GM13977 (cell line): ENCODE data around the gene MIER2.
"Not testable (repeated sequence)": the region's sequence is repeated elsewhere in the genome, so short reads cannot be mapped to it uniquely, and the experiment has no call there.

Source experiments
- DNase-seq: peaks from one replicate; pipeline ENCODE4 v3.0.0; 2012; ENCODE audit warnings: low spot score
- in situ Hi-C: fragments of 300-500 bp; cut with MboI; formaldehyde crosslinking; loops from one replicate; pipeline ENCODE4 v1.12.0; 2022; ENCODE audit warnings: low sequenced_read_pairs, low pct_unique_long_range_greater_than_20kb, mixed read lengths, inconsistent platforms; ENCODE audit not compliant: unreplicated experiment
- TF ChIP-seq, protein P1 (sequence below): IDR thresholded peaks from 2 replicates; pipeline ENCODE4 v1.5.1; 2012; ENCODE audit warnings: mild to moderate bottlenecking, control low read depth; ENCODE audit not compliant: insufficient read depth; ENCODE audit errors: extremely low read depth, missing control alignments

Gene MIER2

DNA sequence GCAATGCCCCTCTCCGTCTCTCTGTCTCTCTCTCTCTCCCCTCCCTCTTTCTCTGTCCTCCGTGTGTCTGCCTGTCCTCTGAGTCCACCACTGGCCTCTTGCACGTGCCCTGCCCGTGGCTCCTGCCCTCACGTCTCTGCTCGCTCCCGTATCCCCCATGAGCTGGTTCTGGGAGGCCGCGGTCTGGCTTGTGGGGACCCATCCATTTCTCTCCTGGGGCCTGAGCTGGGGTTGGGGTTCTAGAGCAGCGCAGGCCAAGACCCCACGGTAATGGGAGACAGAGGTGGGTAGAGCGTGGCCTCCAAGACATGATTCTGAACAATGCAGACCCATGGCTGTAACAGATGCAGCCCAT is 45.3 kb upstream of the MIER2 start:
- TF ChIP-seq, protein P1, sequence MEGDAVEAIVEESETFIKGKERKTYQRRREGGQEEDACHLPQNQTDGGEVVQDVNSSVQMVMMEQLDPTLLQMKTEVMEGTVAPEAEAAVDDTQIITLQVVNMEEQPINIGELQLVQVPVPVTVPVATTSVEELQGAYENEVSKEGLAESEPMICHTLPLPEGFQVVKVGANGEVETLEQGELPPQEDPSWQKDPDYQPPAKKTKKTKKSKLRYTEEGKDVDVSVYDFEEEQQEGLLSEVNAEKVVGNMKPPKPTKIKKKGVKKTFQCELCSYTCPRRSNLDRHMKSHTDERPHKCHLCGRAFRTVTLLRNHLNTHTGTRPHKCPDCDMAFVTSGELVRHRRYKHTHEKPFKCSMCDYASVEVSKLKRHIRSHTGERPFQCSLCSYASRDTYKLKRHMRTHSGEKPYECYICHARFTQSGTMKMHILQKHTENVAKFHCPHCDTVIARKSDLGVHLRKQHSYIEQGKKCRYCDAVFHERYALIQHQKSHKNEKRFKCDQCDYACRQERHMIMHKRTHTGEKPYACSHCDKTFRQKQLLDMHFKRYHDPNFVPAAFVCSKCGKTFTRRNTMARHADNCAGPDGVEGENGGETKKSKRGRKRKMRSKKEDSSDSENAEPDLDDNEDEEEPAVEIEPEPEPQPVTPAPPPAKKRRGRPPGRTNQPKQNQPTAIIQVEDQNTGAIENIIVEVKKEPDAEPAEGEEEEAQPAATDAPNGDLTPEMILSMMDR = no peak
- in situ Hi-C loops = no loop called here
- DNase-seq = no peak

DNA sequence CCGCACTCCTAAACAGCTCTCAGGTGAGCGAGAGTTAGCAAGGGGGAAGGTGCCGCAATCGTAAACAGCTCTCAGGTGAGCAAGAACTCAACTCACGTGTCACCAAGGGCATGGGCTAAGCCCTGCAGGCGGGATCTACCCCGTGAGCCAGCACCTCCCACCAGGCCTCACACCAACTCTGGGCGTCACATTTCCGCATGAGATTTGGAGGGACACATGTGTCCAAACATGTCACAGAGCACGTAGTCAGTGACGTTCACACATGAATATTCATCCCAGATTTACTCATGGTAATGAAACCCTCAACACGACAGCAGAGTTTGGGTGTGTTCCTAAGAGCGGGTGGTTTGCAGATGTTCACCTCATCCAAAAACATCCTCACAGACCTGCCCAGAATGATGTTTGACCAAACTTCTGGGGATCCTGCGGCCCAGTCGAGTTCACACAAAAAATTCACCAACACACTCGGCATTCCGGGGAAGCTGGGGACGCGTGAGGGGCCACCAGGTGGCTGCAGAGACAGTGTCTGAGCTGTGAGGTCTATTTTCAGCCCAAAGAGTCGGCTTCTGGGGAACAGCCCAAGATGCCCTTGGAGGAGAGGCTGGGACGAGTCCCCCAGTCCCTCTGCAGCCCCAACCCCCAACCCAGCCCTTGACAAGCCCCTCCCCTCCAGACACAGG is 44.8 kb upstream of the MIER2 start:
- in situ Hi-C loops = no loop called here
- no peak for DNase-seq
- TF ChIP-seq, protein P1 = no peak

DNA sequence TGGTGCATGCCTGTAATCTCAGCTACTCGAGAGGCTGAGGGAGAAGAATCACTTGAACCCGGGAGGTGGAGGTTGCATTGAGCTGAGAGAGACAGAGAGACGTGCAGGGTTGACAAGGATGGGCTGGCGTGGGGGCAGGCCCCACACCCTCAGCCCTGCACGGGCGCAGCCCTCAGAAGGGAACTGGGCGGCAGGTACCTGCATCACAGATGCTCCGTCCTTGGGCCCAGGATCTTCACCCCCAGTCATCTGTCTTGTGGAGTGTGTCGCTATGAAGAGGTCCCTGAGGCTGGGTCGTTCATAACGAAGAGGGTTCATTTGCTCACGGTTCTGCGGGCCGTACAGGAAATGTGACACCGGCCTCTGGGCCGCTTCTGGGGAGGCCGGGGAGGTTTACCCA is 44.1 kb upstream of the MIER2 start:
- in situ Hi-C loops = no loop called here
- TF ChIP-seq, protein P1 = no peak
- no peak for DNase-seq

DNA sequence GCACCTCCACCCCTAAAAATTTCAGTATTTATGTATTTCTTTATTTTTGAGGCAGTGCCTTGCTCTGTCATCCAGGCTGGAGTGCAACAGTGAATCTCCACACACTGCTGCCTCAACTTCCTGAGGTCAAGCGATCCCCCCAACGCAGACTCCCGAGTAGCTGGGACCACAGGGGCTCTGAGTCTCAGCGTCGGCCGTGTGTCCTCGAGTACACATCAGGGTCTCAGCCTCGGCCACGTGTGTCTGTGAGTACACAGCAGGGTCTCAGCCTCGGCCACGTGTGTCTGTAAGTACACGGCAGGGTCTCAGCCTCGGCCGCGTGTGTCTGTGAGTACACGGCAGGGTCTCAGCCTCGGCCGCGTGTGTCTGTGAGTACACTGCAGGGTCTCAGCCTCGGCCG is 43.2 kb upstream of the MIER2 start:
- TF ChIP-seq, protein P1 = no peak
- in situ Hi-C loops = no loop called here
- DNase-seq = no peak

DNA sequence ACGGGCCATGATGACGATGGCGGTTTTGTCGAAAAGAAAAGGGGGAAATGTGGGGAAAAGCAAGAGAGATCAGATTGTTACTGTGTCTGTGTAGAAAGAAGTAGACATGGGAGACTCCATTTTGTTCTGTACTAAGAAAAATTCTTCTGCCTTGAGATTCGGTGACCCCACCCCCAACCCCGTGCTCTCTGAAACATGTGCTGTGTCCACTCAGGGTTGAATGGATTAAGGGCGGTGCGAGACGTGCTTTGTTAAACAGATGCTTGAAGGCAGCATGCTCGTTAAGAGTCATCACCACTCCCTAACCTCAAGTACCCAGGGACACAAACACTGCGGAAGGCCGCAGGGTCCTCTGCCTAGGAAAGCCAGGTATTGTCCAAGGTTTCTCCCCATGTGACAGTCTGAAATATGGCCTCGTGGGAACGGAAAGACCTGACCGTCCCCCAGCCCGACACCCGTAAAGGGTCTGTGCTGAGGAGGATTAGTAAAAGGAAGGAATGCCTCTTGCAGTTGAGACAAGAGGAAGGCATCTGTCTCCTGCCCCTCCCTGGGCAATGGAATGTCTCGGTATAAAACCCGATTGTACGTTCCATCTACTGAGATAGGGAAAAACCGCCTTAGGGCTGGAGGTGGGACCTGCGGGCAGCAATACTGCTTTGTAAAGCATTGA is 42.2 kb upstream of the MIER2 start:
- DNase-seq, in situ Hi-C loops: not testable (repeated sequence)

- DNase-seq, in situ Hi-C loops: not testable (repeated sequence)
Measured at GRCh38 chr19:386189-386588, 41.6 kb upstream of the MIER2 start.

DNA sequence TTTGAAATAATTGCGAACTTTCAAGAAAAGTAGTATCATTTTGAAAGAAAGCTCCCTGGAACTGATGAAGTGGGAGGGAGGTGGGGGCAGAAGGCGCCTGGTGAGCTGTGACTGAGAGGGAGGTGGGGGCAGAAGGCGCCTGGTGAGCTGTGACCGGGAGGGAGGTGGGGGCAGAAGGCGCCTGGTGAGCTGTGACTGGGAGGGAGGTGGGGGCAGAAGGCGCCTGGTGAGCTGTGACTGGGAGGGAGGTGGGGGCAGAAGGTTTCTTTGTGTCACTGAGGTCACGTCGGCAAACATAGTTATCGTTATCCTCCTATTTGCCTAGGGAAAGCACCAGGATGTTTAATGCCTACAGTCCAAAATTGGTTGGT is 40.2 kb upstream of the MIER2 start:
- TF ChIP-seq, protein P1 = no peak
- no peak for DNase-seq
- in situ Hi-C loops = no loop called here
